WTC11 (cell line): ENCODE measurements around the gene KRTAP4-7.
"Not testable (repeated sequence)": the region's sequence is repeated elsewhere in the genome, so short reads cannot be mapped to it uniquely, and the experiment has no call there.

Source experiments
- NFE2L1 ChIP-seq: sonication (generic); formaldehyde crosslinking; IDR thresholded peaks from 2 replicates; pipeline ENCODE4 v1.8.1; 2023; ENCODE audit warnings: missing genetic modification reagents
- NR2C2 ChIP-seq: sonication (generic); formaldehyde crosslinking; IDR thresholded peaks from 2 replicates; pipeline ENCODE4 v1.8.0; 2022; ENCODE audit warnings: mild to moderate bottlenecking, missing genetic modification reagents
- ZNF396 ChIP-seq: fragments of 250-450 bp; sonication (Bioruptor Pico); IDR thresholded peaks from 2 replicates; pipeline ENCODE4 v1.8.0; 2021; ENCODE audit warnings: mild to moderate bottlenecking, moderate library complexity, borderline replicate concordance
- TF ChIP-seq, protein P1 (sequence below): fragments of 200-600 bp; IDR thresholded peaks from 2 replicates; pipeline ENCODE4 v1.8.0; 2022; ENCODE audit warnings: antibody characterized with exemption
- TF ChIP-seq, protein P2 (sequence below): sonication (generic); formaldehyde crosslinking; IDR thresholded peaks from 2 replicates; pipeline ENCODE4 v1.8.0; 2022; ENCODE audit warnings: mild to moderate bottlenecking, missing genetic modification reagents
- TF ChIP-seq, protein P3 (sequence below): sonication (generic); formaldehyde crosslinking; IDR thresholded peaks from 2 replicates; pipeline ENCODE4 v1.8.1; 2022; ENCODE audit warnings: low read depth, missing genetic modification reagents, borderline replicate concordance
- TF ChIP-seq, protein P4 (sequence below): sonication (generic); formaldehyde crosslinking; IDR thresholded peaks from 2 replicates; pipeline ENCODE4 v1.8.0; 2022; ENCODE audit warnings: mild to moderate bottlenecking, missing genetic modification reagents

DNA sequence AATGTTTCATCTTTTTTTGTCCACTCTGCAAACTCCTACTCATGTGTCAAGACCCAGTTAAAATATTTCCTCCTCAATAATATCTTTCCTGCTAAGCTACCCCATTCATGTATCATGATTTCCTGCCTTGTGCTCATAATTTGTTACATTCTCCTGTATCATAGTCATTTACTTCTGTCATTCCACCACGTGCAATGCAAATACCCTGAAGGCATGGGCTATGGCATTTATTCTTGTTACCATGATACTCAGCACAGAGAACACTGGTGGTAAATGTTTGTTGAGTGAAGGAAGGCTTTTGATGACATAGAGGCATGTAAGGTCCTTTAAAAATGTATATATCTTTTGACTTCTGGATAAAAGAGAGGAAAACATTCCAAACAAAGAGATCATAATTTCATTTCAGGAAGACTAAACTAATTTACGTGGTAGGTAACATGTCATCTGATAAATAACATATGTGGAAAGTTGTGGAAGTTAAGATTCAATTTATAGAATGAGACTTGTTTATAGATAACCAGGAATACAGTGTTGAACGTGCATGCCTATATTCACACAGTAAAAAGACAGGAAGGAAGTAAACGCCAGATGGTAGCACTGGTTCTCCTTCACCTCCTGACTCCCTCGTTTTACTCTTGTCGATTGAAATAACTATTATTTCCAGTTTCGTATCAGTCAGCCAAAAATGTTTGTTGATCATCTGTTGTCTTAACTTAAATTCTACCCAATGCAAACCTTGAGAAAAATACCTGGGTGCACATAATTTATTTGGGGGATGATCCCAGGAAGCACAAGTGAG lies 15.9 kb downstream of the KRTAP4-7 start:
- not testable (repeated sequence) for TF ChIP-seq NR2C2, NFE2L1, ZNF396 (CRISPR knock-in tag)
- TF ChIP-seq, protein P1, sequence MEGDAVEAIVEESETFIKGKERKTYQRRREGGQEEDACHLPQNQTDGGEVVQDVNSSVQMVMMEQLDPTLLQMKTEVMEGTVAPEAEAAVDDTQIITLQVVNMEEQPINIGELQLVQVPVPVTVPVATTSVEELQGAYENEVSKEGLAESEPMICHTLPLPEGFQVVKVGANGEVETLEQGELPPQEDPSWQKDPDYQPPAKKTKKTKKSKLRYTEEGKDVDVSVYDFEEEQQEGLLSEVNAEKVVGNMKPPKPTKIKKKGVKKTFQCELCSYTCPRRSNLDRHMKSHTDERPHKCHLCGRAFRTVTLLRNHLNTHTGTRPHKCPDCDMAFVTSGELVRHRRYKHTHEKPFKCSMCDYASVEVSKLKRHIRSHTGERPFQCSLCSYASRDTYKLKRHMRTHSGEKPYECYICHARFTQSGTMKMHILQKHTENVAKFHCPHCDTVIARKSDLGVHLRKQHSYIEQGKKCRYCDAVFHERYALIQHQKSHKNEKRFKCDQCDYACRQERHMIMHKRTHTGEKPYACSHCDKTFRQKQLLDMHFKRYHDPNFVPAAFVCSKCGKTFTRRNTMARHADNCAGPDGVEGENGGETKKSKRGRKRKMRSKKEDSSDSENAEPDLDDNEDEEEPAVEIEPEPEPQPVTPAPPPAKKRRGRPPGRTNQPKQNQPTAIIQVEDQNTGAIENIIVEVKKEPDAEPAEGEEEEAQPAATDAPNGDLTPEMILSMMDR = not testable (repeated sequence)
- TF ChIP-seq, protein P2, sequence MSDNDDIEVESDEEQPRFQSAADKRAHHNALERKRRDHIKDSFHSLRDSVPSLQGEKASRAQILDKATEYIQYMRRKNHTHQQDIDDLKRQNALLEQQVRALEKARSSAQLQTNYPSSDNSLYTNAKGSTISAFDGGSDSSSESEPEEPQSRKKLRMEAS (CRISPR knock-in tag) = not testable (repeated sequence)
- TF ChIP-seq, protein P3, sequence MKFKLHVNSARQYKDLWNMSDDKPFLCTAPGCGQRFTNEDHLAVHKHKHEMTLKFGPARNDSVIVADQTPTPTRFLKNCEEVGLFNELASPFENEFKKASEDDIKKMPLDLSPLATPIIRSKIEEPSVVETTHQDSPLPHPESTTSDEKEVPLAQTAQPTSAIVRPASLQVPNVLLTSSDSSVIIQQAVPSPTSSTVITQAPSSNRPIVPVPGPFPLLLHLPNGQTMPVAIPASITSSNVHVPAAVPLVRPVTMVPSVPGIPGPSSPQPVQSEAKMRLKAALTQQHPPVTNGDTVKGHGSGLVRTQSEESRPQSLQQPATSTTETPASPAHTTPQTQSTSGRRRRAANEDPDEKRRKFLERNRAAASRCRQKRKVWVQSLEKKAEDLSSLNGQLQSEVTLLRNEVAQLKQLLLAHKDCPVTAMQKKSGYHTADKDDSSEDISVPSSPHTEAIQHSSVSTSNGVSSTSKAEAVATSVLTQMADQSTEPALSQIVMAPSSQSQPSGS = not testable (repeated sequence)
- TF ChIP-seq, protein P4, sequence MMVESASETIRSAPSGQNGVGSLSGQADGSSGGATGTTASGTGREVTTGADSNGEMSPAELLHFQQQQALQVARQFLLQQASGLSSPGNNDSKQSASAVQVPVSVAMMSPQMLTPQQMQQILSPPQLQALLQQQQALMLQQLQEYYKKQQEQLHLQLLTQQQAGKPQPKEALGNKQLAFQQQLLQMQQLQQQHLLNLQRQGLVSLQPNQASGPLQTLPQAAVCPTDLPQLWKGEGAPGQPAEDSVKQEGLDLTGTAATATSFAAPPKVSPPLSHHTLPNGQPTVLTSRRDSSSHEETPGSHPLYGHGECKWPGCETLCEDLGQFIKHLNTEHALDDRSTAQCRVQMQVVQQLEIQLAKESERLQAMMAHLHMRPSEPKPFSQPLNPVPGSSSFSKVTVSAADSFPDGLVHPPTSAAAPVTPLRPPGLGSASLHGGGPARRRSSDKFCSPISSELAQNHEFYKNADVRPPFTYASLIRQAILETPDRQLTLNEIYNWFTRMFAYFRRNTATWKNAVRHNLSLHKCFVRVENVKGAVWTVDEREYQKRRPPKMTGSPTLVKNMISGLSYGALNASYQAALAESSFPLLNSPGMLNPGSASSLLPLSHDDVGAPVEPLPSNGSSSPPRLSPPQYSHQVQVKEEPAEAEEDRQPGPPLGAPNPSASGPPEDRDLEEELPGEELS = not testable (repeated sequence)
